GM21528 (cell line): ENCODE data around the gene CELSR1.

Source experiments
- ATAC-seq: cut with Tn5 transposase; IDR thresholded peaks from one replicate; pipeline ENCODE4 v1.9.1; 2021; ENCODE audit warnings: mild to moderate bottlenecking, moderate library complexity; ENCODE audit not compliant: unreplicated experiment, low FRiP score

Gene CELSR1

DNA sequence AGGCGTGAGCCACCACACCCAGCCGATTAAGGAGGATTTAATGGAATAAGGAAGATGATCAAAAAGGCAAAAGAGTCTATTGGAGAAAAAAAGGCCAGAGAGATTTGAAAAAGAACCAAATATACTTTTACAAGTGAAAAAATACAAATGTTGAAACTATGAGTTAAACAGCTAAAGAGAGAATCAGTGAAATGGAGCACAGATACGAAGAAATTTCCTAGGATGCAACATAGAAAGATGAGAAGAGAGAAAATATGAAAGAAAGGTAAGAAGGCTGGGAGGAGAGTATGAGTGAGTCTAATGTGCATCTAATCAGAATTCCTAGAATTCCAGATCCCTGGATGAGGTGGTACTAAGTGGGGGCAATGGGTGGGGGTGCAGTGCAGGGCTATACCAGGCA, 19.4 kb upstream of the CELSR1 start:
- no peak for ATAC-seq

- ATAC-seq = no peak
These were observed 15.8 kb upstream of the CELSR1 start for GRCh38 chr22:46553189-46553588.

DNA sequence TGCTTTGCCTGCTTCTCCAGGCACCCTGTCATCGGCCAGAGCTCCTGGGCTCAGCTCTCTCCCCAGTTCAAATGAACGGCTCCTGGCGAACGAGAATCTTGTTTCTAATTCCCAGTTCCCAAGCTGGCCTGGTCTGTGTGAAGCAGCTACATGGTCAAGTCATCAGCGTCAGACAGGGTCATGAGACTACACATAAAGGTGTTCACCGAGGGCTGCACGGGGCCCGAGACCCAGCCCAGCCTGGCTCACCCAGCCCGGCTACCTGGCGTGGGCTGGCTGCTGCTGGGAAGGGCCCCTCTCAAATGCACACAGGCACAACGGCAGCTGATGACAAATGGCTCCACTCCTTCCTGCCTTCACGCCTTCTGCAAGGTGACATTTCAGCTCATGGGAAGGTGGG, 14.6 kb upstream of the CELSR1 start:
- ATAC-seq = no peak

DNA sequence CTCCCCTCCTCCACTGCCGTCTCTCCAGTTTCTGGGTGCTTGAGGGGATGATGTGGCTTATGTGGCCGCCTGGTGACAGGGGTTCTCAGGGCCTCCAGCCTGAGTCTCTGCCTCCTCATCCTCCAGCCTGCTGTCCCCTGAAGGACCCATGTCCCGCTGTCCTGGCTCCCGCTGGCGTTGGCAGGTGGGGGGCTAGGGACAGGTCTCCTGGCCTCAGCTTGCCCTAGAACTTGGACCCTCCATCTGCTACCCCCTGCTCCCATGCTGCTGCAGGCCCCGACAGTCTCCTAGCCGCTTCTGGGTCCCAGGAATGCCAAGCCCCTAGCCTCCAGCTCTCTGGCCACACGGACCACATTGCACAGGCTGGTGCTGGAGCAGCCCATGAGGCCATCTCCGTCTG, 13.9 kb upstream of the CELSR1 start:
- no peak for ATAC-seq

GRCh38 chr22:46549971-46550641, 12.7 kb upstream of the CELSR1 start:
- no peak for ATAC-seq

DNA sequence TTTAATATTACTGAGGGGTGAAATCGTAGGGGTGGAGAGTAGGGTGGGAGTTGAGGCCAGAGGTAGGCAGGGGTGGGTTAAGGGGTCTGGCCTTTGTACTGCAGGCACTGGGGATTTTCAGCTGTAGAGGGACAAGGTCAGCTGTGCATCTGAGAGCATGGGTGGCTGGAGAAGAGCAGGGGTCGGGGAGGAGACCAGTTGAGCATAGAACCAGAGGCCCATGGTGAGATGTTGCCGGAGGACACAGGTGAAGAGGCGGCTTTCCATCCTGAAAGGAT, 12.1 kb upstream of the CELSR1 start:
- no peak for ATAC-seq

DNA sequence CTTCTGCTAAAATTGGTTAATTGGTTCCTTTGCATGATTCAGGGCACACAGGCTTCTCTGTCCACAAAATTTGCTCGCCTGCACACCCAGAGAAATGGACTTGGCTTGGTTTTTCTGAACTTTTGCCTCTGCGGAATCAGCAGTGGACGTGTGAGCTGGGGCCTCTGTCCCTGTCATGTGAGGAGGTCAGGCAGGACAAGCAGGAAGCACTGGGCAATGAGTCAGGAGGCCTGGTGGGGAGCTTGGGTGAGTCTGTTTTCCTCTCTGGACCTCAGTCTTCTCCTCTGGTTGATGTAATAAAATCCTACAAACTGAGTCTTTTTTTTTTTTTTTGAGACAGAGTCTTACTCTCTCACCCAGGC, 10.4 kb upstream of the CELSR1 start:
- ATAC-seq = no peak

- ATAC-seq = no peak
These were observed 9.9 kb upstream of the CELSR1 start for GRCh38 chr22:46547179-46547882.

- ATAC-seq = no peak
These were observed 9.2 kb upstream of the CELSR1 start for GRCh38 chr22:46546466-46547178.

DNA sequence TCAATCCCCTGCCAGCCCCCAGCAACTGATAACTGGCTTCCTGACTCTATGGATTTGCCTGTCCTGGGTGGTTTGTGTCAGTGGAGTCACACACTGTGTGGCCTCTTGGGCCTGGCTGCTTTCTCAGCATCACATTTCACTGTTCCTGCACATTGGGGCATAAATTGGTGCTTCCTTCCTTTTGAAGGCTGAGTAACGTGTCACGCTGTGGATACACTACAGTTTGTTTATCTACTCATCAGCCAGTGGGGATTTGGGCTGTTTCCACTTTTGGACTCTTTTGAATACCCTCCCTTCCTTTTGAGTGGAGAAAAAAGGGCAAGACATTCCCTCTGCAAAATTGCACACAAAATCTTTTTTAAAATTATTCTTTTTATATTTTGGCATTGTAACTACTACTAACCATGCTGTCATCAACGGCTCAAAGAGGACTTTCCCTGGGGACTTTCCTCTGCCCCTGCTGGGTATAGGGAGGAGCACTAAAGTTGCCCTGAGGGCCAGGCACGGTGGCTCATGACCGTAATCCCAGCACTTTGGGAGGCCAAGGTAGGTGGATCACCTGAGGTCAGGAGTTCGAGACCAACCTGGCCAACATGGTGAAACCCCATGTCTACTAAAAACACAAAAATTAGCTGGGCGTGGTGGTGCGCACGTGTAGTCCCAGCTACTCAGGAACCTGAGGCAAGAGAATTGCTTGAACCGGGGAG, 7.8 kb upstream of the CELSR1 start:
- no peak for ATAC-seq

DNA sequence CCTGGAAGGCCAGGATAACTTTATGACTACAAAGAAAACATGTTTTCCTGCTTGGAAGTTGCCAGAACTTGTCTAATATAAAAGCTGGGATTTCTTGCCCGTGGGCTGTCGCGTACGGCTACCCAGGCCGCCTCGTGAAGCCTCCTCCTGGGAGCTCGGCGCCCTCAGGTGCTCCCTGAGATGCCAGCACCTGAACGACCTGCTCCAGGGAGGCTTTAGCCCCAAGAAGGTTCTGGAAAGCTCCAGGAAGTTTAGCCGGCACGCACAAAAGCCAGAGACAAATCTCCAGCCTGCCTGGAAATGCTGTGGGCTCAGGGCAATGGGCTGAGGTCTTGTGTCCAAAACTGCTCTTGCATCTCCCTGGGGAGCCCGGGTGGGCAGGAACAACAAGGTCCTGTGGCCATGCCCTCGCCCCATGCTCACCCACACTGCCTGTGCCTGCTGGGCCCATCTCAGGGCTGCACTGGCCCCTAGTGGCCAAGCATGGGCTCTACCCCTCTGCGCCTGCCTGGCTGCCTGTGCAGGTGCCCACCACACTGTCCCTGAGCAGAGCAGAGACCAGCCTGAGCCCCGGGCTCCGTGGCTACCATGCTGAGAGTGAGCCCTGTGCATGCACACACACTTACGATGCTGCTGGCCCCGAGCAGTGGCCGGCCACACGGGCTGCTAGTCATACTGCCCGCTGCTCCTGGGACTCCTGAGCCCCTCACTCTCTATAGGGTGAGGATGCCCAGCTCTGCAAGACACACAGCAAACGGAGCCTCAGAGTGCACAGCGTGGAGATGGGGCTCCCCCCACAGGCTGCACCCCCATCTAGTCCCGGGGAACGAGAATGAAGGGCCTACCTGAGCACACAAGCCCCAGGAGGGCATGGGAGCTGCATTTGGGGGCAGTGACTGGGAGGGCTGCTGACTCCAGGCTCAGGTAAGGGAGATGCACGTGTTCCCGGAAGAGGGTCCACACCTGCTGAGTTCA, 4.9 kb upstream of the CELSR1 start:
- no peak for ATAC-seq

DNA sequence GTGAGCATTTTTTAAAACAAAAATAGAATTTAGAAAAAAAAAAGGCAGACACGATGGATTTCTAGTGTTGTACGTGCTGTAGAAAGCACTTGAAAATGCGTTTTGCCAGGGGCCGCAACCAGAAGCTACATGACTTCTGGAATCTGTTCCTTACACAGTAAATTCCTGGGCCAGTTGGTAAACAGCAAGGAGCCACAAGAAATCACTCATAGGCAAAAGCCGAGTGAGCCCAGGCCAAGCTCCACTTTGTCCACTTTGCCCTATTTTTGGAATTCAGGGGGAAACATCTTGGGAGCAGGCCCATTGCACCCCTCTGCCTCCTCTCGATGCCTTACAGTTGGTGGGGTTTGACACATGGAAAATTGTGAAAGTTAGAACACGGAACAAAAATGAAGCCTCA, 4.1 kb upstream of the CELSR1 start:
- ATAC-seq = no peak

DNA sequence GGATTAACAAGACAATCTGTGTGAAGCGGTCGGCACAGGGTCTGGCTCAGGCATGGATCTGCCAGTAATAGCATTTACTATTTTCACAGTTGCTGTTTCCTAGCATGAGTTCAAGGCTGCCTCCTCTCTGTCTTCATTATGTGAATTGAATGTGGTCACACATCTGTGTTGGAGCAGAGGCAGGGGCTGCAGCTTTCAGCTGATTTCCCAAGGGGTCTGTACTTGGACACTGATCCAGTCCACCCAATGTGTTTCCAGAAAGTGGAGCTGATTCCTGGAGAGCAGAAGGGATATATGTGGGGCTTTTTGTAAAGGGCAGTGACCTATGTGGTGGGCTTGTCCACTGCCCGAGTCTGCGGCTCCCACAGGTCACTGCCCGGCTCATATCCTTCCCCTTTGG, 3.5 kb upstream of the CELSR1 start:
- no peak for ATAC-seq

GRCh38 chr22:46539169-46539568, 1.7 kb upstream of the CELSR1 start:
- no peak for ATAC-seq

DNA sequence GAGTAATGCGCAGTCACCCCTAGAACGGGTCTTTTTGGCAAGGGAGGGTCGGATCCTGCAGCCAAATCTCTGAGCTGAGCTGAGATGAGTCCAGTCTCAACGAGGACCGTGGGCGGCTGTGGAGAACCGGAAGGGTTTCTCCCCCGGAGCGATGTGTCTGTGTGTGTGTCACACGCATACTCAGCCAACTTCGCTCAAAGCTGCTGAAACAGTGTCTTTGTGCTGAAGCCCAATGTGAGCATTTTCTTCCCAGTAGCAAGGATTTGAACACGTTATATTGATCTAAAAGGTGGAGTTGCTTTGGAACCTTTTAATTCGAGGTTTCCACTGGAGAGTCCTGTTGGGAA, 1.4 kb upstream of the CELSR1 start:
- no peak for ATAC-seq

DNA sequence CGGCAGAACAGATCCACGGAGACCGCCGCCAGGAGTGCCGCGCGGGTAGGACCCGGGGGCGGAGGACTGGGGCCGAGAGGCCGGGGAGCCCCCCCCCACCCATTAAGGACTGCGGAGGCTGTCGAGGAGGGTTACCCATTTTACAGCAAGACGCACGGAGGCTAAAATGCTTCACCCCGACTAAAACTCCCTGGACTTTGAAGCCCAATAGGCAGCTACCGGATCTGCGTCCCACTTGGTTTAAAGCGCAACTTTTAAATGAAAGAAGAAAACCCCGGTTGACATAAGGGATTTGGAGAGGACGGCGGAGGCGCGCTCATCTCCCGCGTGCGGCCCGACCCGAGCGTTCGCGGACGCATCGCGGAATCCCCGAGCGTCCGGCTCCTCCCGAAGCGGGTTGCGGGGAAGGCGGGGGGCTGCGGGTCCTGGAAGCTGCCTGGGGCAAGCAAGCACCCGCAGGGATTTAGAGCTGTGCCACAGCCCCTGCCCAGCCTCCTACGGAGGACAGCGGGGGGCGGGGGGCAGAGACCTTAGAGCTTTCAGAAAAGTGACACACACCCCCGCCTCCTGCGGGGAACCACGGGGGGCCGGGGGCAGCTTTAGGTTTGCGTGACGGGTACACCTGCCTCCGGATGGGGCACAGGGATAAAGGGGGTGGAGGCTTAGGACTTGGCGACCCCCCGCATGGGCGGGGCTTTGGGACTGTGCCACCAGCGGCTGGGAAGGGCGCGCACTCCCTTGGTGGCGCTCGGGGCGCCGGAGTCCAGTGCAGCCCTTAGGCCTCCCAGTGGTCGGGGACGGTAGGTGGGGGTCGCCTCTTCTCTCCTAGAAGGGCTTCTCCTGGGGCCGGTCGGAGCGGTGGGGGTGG, 760 bp upstream of the CELSR1 start:
- no peak for ATAC-seq

DNA sequence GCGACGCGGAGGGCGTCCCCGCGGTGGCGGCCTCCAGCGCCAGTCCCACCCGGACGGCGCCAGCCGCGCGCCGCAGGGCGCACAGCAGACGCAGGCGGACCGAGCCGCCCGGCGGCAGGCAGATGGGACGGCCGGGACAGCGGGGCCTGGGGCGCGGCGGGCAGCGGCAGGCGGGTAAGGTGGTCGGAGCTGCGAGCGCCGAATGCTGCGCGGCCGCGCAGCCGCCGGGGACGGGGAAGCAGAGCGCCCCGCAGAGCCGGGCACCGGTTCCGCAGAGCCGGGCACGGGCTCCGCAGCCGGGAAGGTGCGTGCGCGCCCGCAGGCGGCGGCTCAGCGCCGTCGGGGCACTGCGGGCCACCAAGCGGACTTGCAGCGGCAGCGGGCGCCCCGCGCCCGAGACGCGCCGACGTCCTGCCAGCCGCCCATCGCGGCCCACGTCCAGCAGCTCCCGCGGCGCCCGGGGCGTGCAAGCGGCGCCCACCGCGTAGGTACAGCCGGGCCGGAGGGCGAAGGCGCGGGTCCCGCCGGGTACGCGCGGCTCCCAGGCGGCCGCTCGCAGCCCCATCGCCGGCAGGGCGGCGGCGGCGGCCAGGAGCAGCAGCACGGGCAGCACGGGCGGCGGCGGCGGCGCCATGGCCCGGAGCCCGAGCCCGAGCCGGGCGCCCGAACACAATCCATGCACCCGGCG, 739 bp downstream of the CELSR1 start:
- ATAC-seq = no peak

DNA sequence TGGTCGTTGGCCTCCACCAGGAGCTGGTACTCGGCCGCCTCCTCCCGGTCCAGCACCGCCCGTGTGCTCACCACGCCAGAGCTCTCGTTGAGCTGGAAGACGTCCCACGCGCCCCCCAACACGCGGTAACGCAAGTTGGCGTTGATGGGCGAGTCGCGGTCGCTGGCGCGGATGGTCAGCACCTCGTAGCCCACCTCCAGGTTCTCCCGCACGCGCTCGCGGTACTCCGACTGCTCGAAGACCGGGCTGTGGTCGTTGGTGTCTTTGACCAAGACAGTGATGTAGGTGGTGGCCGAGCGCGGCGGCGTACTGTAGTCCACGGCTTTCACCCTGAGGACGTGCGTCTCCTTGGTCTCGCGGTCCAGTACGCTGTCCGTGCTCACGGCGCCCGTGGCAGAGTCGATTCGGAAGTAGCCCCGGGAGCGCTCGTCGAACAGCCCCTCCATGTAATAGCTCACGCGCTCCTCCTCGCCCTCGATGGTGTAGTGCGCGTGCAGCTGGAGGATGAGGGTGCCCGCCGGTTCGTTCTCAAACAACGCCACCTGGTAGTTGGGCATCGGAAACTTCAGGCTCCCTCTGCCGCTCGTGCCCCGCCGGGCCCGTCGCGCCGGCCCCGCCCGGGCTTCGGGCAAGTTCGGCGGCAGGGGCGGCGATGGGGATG, 1.4 kb downstream of the CELSR1 start:
- no peak for ATAC-seq
